ENCODE data around the gene PELI1.
A peak's percentile ranks its signal among the peaks of the same experiment; 100 is the strongest.

PELI1 gene

DNA sequence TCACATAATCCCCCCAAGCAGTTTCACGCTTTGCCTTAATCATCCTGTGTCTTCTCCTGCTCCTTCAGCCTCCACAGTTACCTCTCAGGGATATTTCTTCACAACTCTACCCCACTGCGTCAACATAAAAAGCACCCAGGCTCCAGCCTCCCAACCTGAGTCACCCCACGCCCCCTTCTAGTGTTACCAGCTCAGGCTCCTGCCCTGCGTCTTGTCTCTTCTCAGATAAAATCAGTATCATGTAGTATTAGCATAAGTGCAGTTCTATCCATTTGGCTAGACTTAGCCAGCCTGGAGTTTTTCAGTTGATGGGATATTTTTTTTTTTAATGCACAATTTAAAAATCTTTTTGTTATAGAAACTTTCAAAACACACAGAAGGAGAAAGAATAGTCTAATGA, 9.6 kb upstream of the PELI1 start:
- DNase-seq = no peak

DNA sequence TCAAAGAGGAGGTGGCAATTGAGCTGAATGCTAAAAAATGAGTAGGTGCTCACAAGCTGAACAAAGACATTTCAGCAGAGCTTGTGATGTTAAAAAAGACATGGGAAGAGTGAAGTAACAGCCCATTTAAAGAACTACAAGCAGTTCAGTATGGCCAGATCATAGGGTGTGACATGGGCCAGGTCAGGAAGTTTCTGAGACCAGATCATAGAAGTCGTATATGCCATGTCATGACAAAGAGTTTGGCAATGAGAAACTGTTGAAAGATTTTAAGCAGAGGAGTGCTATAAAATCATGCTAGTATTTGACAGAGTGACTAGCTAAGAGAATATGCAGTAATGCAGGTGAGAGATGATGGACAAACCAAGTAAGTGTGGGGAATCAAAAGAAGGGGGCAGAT, 7.3 kb upstream of the PELI1 start:
- no peak for DNase-seq

DNA sequence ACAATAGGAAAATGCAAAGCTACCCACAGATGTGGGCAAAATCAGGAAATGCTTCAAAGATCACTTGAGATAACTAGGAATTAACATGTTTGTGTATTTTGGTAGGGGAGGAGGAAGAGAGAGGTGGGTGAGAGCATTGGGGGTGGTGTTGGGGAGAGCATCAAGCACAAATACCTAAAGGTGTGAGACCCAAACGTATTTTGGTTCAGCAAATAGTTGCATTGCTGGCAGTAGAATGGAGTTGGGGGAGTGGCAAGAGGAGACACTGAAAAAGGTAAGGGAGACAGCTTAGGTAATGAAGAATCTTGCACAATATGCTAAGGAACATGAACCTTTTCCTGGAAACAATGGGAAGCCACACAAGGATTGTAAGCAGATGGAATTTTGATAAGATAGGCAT, 1.5 kb upstream of the PELI1 start:
- peak; percentile 19 for DNase-seq

- DNase-seq = no peak
Measured at GRCh38 chr2:64145119-64145518, 899 bp upstream of the PELI1 start.

DNA sequence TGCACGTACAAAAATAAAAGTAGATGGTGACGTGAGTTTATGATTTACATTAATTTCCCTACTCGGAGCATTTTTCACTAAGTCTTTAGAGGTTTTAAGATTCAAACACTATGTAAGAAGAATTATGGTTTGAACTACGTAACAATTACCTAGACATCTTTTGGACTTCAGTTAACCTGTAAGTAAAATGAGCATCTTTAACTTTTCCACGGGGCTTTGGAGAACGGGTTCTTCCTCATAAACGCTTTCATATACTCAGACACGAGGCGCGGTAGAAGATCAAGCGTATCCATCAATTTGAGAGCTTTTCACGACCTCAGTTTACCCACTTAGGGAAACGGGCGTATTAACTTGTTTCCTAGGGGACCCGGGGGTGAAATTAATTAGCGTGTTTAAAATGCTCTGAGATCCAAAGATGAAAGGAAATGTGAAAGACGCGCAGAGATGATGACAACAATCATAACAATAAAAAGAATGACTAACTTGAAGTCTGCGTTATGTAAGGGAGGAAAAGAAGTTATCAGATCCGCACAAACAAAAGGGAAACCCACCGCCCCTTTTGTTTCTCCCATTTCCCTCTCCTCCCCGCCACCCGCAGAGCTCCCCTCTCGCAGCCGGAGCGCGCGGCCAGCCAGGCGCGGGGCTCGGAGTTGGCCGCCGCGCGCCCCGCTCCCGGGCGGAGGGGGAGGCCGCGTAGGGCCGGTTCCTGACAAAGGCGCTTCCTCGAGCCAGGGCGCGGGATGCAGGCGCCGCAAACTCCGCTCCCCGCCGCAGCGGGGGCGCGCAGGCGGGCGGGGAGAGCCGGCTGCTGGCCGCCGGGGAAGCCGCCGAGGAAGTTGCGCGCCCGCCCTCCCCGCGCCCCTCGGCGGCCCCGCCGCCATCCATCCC, 807 bp downstream of the PELI1 start:
- peak; percentile 58 for DNase-seq

DNA sequence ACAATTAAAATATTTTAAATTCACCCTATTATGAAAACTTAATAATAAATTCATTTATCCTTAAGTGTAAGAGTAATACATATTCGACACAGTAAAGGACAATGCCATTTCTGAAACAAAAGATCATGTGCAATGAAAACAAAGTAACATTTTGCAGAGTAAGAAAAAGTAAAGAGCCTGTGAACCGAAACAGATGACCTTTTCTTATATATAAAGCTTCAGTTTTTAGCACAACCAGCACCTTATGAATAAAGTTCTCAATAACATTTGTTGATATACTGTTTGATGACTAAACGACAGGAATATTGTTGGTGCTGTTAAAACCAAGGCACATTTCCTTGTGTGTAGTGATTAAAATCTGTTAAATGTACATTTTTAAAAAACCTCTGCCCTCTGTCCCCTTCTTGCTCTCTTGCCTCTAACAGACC, 1.5 kb downstream of the PELI1 start:
- no peak for DNase-seq

DNA sequence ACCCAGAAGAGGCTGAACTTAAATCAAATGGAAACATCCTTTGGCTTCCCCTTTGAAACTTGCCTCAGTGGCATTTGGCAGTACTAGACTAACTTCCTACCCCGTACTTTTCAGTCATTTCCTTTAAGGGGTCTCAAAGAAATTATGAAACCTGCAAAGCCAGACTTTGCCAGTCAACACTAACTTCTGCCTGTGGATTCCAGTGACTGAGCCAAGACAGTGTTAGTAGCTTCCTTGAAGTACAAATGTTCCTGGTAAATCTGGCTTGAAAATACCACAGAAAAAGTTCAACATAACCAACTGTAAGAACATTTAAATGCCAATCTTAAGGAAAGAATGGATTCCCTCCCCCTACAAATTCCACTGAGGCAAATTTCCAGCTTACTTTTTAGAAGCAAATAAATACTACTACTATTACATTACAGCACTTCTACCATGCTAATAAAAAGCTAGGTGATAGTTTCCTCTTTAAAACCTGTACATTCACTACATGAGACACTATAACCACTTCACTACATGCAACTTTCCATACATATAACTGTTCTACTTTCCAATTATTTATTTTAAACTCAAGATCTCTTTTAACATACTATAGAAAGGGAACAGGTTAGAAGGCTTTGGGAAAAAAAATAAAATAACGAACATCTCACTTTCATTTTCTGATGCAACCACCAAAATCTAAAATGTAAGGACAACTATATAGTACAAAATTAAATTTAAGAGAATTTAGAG, 2.4 kb downstream of the PELI1 start:
- DNase-seq = no peak

DNA sequence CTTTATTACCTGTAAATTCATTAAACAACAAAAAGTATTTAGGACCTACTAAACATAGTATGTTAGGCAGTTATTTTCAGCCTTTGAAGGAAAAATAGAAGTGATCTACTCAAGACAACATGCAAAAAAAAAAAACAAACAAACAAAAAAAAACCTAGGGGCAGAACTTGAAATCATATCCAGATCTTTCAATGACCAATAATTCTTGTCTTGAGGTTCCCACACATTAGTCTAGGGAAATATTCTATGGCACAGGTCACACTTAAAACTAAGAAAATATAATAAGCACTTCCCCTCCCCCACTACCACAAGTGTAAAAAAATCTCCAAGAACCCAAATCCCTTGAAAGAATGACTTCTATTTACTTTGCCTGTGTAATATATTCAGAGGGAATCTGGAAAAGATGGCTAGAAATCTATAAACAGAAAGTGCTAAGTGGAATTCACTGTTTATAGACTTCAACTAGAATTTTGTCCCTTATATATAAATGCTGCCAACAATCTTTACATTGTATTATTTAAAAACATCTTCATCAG, 3.5 kb downstream of the PELI1 start:
- DNase-seq = no peak

GRCh38 chr2:64139956-64140355, 4.3 kb downstream of the PELI1 start:
- DNase-seq = no peak

GRCh38 chr2:64137996-64138395, 6.2 kb downstream of the PELI1 start:
- DNase-seq = no peak

DNA sequence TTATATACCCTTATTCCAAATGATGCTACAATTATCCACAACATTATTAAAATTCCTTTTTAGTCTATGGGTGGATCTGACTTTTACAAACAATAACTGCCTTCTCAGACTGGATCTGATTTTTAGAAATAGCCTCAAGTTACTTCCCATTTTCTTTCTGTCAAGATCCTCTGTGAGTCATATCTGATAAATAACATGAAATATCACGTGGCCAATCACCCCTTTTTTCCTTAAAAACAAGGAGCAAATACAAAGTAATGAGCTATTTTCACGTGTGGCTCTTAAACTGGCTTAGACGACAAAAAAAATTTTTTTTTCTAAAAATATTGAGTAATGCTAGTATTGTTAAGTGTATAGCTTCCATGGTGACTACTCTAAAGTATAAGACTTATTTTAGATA, 6.7 kb downstream of the PELI1 start:
- DNase-seq = no peak

DNA sequence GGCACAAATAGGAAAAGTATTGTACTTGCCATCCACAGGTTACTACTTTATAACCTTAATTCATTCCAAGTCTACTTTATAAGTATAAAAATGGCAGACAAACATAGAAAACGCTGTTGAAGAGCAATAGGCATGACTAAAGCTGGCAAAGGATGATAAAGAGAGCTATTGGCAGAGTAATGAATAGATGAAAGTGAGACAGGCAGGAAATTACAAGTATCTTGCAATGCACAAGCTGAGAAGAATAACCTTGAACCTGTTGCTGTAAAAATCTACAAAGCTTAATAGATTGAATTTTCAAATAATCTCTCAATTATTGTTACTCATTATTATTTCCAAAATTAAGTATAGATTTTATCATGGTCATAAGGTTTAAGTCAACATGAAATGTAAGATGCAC, 8.8 kb downstream of the PELI1 start:
- no peak for DNase-seq

DNA sequence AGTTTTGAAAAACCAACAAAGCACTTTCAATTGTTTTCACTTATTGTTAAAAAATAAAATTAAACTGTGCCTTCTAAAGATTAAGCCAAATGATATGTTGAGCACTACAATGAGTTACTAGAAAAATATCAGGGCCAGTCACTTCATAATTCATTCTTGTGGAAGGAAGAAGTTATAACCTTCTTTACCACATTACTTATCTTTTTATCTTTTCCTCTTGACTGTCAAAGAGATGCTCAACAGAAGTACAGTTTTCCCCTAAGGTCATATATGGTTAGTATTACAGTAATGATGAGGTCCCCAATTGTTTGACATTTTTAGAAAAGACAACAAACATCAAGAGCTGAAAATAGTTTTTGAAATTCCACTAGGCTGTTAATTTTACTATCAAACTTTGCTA, 9.4 kb downstream of the PELI1 start:
- peak; percentile 16 for DNase-seq

GRCh38 chr2:64133828-64134227, 10.4 kb downstream of the PELI1 start:
- DNase-seq = no peak

DNA sequence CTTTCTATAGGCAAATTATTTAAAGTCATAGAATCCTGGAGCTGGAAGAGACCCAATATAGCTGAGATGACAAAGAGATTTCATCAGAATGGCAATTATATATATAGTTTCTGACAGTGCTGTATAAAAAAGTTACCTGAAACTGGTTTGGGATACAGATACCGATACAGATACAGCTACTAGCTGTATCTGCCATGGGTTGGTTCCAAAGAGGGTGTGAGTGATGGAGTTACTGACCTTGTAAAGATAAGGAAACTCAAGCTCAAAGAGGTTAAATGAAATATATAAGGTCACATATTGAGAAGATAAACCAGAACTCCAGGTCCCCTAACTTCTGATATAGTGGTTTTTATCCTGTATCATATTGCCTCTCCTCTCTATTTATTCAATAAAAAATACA, 10.9 kb downstream of the PELI1 start:
- DNase-seq = no peak

- no peak for DNase-seq
Measured at GRCh38 chr2:64130333-64130732, 13.9 kb downstream of the PELI1 start.

GRCh38 chr2:64128943-64129391, 15.3 kb downstream of the PELI1 start:
- no peak for DNase-seq

DNA sequence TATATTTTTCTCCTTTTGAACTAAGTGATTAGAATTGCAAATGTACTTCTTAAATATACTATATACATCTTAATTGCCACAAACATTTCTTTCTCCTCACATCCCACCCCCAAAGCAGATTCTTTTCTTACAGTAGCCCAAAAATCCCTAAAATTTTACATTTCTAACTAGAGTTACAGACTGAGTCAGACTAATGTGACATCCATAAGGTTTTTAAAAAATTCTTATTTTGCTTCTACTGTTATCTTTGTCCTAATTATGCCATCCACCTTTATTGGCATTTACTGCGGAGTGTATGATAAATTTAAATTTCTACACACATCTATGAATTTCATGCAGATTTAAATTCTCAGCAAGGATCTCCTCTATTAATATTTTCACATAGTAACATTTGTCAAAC, 15.8 kb downstream of the PELI1 start:
- DNase-seq = no peak

GRCh38 chr2:64127119-64127518, 17.1 kb downstream of the PELI1 start:
- DNase-seq = no peak

- DNase-seq = no peak
Measured at GRCh38 chr2:64126601-64127000, 17.6 kb downstream of the PELI1 start.

GRCh38 chr2:64124571-64124970, 19.6 kb downstream of the PELI1 start:
- DNase-seq = no peak

DNA sequence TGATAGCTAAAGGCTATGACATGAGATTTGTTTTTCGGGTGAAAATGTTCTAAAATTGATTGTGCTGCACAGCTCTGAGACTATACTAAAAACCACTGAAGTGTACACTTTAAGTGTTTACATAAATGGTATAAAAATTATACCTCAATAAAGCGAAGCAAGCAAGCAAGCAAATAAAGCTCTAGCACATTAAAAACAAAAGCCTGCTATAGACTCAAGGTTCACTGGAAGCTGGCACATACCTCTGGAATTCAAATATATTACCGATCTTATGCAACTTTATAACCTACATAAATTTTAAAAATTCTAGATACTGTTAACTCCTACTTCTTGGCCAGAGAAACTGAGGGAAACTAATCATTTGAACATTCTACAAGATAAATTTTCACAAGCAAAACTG, 20.1 kb downstream of the PELI1 start:
- no peak for DNase-seq

- DNase-seq = no peak
Measured at GRCh38 chr2:64123740-64124139, 20.5 kb downstream of the PELI1 start.

- DNase-seq = no peak
Measured at GRCh38 chr2:64122358-64122757, 21.9 kb downstream of the PELI1 start.
